Sigmoid colon (tissue), 3 donors: Measurements from ENCODE around the gene CXCL8.

Source experiments
- CTCF ChIP-seq, 4 experiments: fragments of 450-650 bp in 3 of 4; fragments of 200-600 bp in 1 of 4; IDR thresholded peaks; one replicate each; pipeline ENCODE4 v1.5.1; 2016 to 2019; ENCODE audit warnings: antibody characterized with exemption in 4 of 4, mild to moderate bottlenecking in 3 of 4, moderate library complexity in 2 of 4
- POLR2A ChIP-seq, 2 donors: fragments of 450-650 bp; IDR thresholded peaks; one replicate each; pipeline ENCODE4 v1.6.1; 2016; ENCODE audit warnings: antibody characterized with exemption in 2 of 2, mild to moderate bottlenecking in 2 of 2, moderate library complexity in 2 of 2

- TF ChIP-seq CTCF (IDR thresholded peaks at IDR 0.05) (no peak), POLR2A (IDR thresholded peaks at IDR 0.05) (no peak)
Measured at GRCh38 chr4:73691759-73692158, 48.6 kb upstream of the CXCL8 start.
